HG02763 (cell line): ENCODE measurements around the gene ITPKB.
"Not testable (repeated sequence)": the region's sequence is repeated elsewhere in the genome, so short reads cannot be mapped to it uniquely, and the experiment has no call there.

Experiments
- ATAC-seq: cut with Tn5 transposase; IDR thresholded peaks from one replicate; pipeline ENCODE4 v1.9.1; 2021; ENCODE audit warnings: mild to moderate bottlenecking, moderate library complexity; ENCODE audit not compliant: unreplicated experiment

ITPKB gene

DNA sequence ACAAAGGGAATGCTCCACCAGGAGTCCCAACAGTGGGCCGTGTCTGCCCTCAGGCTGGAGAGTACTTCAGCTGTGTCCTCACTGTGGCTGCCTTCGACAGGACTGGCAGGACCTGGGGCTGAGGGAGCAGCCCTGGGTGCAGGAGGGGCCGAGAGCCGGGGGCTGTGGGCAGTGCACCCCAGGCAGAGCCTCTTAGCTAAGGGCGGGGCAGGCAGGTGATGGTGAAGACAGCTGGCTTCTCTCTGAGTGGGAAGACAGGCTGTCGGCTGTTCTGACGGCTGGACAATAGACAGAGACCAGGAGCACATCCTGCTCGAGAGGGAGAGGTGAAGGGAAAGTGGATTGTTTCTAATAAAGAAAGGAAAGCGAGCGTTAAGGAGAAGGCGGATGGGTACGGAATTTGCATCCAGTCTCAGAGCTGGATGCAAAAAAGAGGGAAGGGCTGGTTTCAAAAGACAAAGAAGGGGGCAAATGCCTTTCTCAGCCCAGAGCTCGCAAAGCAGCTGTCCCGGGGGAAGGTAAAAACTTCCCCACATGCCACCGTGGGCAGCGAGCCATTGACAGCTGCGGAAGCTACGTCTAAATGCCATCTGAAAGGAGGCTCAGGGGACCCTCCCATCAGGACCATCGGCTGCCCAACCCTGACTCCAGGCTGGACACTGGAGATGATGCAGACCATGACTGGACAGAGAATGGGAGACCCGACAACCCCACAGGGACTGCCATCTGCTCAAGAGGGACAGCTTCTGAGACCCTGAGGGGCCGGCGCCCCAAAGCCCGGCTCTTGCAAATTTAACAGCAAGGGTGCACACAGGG lies 98.6 kb downstream of the ITPKB start:
- ATAC-seq, result no peak

GRCh38 chr1:226639631-226640061 lies 99.4 kb downstream of the ITPKB start:
- ATAC-seq, result no peak

DNA sequence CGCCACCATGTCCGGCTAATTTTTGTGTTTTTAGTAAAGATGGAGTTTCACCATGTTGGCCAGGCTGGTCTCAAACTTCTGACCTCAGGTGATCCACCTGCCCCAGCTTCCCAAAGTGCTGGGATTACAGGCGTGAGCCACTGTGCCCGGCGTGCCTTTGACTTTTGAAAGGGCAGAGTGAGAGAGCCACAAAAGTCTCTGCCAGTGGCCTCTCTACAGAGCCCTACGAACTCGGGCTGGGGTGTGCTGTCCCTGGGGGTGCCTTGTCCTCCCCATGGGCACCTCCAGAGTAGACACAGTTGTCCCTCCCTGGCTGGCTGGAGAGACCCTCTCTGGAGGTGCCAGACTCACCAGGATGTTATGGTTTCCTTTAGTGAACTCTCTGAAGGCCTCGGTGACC lies 99.9 kb downstream of the ITPKB start:
- not testable (repeated sequence) for ATAC-seq

DNA sequence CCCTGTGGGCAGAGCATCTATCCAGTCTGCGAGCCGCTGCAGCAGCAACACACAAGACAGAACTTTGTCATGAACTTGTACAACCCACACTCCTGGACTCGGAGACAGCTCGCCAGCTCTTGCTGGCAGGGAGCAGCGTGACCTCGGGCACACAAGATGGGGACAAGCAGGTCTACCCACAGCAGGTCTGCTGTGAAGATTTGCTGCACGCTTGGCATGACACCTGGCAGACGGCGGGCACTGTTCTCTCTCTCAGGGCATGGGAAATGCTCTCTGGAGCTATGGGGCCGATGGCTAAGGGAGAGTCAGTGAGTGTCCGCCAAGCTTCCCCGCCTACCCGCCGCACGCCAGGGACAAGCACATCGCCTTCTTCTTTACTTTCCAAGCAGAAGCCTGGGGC lies 100.5 kb downstream of the ITPKB start:
- no peak for ATAC-seq

- ATAC-seq, result no peak
Observed at GRCh38 chr1:226638001-226638601, 101.0 kb downstream of the ITPKB start.

- ATAC-seq, result no peak
Observed at GRCh38 chr1:226637147-226637935, 101.7 kb downstream of the ITPKB start.

- no peak for ATAC-seq
Observed at GRCh38 chr1:226636847-226637096, 102.3 kb downstream of the ITPKB start.

GRCh38 chr1:226635456-226635941 lies 103.6 kb downstream of the ITPKB start:
- no peak for ATAC-seq

DNA sequence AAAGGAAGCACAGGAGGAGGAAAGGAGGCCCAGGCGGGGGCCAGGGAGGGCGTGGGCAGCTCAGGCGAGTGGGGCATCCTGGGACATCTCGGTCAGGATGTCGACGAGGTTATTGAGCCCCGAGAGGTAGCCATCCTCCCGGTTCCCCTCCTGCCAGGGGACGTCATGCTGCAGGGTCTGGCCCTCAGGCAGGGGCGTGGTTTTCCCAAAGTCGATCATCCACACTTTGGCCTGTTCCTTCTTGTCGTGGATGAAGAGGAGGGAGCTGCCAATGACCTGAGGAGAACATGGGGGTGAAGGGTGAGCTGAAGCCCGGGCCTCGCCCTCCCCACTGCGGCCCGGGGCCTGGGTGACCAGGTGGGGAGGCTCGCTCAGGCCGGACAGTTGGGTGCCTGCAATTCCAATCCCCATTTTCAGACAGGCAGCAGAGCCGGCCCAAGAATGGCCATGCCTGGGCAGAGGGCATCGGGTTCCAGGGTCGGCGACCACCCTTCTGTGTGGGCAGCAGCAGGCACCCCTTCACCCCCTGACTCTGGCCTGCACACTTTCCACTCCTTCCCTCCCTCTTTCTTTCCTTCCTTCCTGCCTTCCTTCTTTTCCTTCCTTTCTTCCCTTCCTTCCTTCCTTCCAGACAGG lies 104.4 kb downstream of the ITPKB start:
- ATAC-seq, result no peak

- peak; percentile 64 for ATAC-seq
Observed at GRCh38 chr1:226634166-226634588, 104.9 kb downstream of the ITPKB start.

- ATAC-seq, result no peak
Observed at GRCh38 chr1:226633541-226634165, 105.4 kb downstream of the ITPKB start.

- no peak for ATAC-seq
Observed at GRCh38 chr1:226632922-226633351, 106.1 kb downstream of the ITPKB start.

DNA sequence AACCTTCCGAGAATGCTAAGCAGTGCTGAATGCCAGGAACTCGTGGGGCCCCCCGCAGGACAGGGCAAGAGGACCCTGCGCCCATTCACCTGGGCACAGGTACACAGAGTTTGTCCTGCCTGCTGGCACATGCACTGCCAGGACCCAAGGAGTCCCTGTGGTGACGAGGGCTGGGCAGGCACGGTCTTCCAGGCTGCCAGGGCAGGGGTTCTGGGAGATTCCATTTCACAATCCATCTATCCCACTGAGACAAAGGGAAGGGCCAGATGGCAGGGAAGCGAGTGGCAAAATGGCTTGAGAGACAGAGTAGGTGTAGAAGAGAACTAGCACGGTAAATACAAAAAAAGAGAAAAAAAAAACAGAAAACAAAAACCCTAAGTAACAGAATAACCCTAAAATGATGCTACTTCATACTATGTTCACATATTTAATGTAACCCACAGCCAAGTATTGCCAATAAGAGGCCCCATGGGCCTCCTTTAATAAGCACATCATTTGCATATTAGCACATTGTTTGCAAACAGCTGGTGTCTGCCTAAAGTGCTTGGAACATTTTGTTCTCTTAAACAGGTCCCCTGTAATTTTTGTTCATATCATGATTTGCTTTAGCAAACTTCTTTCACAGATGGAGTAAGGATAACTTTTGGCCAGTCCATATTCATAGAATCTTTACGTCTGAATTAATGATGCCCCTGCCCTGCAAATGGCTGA lies 106.8 kb downstream of the ITPKB start:
- no peak for ATAC-seq

GRCh38 chr1:226631229-226632000 lies 107.7 kb downstream of the ITPKB start:
- ATAC-seq, result no peak

DNA sequence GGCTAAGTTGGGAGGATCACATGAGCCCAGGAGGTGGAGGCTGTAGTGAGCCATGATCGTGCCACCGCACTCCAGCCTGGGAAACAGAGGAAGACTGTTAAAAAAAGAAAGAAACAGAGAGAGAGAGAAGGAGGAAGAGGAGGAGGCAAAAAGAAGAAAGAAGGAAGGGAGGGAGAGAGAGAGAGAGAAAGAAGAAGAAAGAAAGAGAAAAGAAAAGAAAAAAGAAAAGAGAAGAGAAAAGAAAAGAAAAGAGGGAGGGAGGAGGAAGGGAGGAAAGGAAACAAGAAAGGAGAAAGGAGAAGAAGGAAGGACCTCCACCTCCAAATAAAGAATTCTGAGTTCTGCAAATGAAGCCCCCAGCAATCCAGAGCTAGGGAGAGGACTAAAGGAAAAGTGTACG lies 108.5 kb downstream of the ITPKB start:
- ATAC-seq, result no peak

GRCh38 chr1:226629896-226630550 lies 109.1 kb downstream of the ITPKB start:
- ATAC-seq, result no peak

DNA sequence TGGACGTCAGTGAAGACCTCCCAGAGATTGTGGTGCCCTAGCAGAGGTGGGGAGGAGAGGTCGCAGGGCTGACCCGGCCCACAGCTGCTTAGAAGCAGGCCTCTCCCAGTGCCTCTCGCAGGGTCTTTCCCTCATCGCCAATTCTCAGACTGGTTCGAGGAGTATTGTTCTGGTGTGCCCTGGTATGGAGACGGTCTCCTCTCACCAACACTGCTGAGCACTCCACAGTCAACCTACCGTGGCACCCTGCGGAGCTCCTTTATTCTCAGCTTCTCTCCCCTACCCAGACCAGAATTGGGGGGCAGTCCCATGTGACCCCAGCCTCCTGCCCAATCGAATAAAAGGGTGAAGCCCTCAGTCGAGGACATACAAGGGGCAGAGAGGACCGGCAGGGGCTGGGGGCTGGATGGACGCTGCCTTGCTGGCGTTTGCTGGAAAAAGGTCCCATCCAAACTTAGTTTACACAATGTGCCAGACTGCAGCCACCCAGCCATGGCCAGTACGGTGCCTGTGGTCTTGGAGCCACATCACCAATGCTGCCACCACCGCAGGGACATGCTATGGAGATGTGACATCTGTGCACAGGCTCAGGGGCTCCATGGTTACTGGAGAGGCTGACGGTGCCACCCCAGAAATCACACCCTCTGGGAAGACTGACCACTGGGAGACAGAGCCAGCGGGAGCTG lies 109.7 kb downstream of the ITPKB start:
- no peak for ATAC-seq

DNA sequence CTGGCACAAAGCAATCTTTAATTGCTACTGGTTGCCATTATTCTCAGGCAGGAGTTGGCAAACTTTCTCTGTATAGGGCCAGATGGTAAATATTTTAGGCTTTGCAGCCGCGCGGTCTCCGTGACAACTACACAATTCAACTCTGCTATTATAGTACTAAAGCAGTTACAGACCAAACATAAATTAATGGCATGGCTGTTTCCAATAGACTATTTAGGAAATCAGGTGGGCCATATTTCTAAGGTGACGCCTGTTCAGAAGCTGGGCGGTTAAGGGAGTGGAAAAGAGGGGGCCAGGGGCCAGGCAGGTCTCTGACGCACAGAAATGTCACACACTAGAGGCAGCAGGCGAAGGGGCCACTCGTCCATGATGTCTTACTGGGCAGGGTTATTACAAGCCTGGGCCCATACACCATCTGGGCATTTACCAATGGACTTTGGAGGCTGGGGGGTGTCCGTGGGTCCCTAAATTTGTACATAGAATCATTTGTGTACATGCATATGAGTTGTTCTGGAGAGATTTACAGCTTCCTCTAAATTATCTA lies 110.4 kb downstream of the ITPKB start:
- ATAC-seq, result no peak
